ENCODE measurements around the gene RSRC1.

RSRC1 gene

DNA sequence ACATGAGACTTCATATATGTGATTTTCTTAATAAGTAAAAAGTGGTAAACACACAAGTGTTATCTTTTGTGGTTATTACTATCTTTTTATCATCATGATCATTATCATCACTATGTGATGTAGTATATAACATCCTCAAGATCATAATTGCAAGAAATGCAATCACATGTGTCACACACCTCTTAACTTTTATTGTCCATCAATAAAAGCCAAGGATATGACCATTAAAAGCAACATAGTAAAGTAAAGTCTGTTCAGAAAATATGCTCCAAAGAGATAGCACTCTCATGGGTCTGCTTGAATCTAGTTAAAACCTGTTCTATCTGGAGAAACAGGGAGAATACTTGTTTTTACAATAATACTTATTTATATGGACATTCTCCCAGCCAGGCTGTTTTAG is 308.1 kb downstream of the RSRC1 start:
- H3K36me3 Mint-ChIP-seq (ENCODE audit: low read depth) = peaks cover 3% of the 10 kb centered on the region
- no peak overlapping the region for H3K27ac Mint-ChIP-seq
- no peak for DNase-seq (ENCODE audit: low spot score)
- peaks cover 7% of the 10 kb centered on the region for H3K4me1 Mint-ChIP-seq (ENCODE audit: low read depth)
- H3K27me3 Mint-ChIP-seq (ENCODE audit: low read depth) = no peaks in the 10 kb centered on the region
- H3K4me3 Mint-ChIP-seq = no peak overlapping the region
- peaks cover 5% of the 10 kb centered on the region for H3K9me3 Mint-ChIP-seq

DNA sequence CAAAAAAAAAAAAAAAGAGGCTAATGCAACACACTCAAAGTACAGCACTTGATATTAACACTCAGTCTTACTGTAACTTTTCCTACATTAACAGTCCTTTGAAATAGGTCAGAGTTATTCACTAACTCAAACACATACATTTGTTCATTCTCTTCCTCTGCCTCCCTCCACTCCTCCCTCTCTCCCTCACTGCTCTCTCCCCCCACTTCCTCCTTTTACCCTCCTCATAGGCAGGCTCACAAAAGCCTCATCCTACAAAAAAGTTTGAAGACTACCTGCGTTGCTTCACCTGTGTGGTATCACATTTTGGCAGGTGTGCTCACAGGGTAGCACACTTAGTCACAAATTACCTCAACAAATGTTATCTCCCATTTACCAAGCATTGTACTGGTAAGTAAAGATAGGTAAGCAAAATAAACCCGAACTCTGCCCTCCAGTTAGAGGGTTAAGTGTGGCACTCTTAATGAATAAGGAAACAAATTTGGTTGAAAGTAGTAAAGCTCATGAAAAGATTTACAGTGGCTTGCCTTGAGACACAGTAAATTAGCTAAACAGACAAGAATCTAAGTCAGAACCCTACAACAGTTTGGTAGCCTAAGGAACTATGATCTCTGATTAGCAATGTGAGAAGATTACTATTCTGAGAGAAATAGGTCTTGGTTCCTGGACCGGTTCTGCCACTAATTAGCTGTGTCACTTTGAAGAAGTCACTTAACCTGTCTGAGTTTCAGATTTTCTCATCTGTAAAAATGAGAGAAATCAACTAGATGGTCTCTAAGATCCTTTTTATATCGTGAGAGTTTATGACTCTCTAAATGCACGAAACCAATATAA is 310.1 kb downstream of the RSRC1 start:
- Mint-ChIP-seq H3K4me1 (ENCODE audit: low read depth) (peaks cover 7% of the 10 kb centered on the region), H3K27me3 (ENCODE audit: low read depth) (no peaks in the 10 kb centered on the region), H3K9me3 (peaks cover 3% of the 10 kb centered on the region), H3K27ac (no peak overlapping the region), H3K36me3 (ENCODE audit: low read depth) (peaks cover 3% of the 10 kb centered on the region), H3K4me3 (no peak overlapping the region)
- DNase-seq (ENCODE audit: low spot score) = no peak

DNA sequence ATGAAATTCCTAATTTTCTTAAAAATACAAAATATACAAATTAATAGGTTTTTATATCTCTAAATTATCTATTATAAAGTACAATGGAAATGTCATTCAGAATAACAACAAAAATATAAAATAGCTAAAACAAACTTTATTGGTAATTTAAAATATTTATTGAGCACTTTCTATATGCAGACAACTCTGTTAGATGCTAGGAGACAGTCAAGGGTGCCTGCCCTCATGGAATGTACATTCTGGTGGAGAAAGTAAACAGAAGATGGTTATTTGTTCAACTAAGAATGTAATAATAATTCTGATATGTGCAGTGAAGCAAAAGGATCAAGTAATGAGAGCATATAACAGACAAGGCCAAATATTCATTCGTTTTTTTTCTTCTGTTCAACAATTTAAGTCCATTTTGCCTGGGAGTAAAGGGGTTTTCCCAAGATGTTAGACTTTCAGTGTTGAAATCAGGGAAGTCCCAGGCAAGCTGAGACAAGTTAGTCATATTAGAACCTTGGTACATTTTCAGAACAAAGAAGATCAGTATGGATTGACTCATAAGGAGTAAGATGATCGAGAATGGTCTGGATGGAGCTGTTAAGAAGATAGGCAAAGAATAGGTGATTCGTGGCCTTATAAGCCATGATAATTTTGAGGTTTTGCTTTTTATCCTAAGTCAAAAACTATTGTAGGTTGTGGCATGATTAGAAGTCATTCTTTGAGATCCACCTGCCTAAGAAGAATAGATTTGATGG is 310.9 kb downstream of the RSRC1 start:
- peaks cover 3% of the 10 kb centered on the region for H3K36me3 Mint-ChIP-seq (ENCODE audit: low read depth)
- H3K4me1 Mint-ChIP-seq (ENCODE audit: low read depth) = peaks cover 7% of the 10 kb centered on the region
- H3K27ac Mint-ChIP-seq = no peak overlapping the region
- DNase-seq (ENCODE audit: low spot score) = no peak
- H3K9me3 Mint-ChIP-seq = peaks cover 3% of the 10 kb centered on the region
- H3K4me3 Mint-ChIP-seq = no peak overlapping the region
- no peaks in the 10 kb centered on the region for H3K27me3 Mint-ChIP-seq (ENCODE audit: low read depth)

DNA sequence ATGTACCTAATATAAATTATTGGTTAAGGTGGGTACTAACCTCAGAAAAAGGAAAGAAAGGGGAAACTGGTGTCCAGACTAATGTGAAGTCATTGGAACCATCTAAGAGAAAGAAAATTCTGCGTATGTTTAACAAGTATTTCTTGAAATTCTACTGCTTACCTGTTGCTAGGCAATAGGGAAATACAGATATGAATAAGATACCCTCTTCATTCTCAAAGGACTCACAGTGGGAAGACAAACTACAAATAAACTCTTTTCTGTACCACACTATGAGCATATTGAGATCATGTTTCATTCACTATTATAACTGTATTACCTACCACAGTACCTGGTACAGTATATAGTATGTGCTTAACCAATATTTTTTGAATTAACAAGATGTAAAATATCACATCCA is 320.6 kb downstream of the RSRC1 start:
- Mint-ChIP-seq H3K4me3 (no peak overlapping the region), H3K4me1 (ENCODE audit: low read depth) (no peaks in the 10 kb centered on the region), H3K27me3 (ENCODE audit: low read depth) (no peaks in the 10 kb centered on the region), H3K9me3 (no peaks in the 10 kb centered on the region), H3K27ac (no peak overlapping the region), H3K36me3 (ENCODE audit: low read depth) (no peaks in the 10 kb centered on the region)
- DNase-seq (ENCODE audit: low spot score) = no peak

DNA sequence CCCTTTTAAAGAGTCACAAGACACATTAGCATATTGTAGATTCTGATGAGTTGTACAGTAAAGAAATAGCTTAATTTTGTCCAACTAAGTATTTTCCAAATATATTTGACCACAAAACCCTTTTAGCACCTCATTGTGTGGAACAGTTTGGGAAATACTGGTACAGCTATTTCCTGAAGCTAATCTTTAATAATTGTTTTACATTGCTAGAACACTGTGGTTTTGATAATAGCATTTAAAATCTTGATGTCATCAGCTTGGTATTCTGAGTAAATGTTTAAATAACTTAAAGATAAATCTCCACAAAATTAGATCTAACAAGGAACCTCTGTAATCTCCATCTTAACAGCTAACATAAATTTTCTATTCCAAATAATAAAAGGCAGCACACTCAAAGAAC is 321.1 kb downstream of the RSRC1 start:
- no peak overlapping the region for H3K4me3 Mint-ChIP-seq
- no peaks in the 10 kb centered on the region for H3K27me3 Mint-ChIP-seq (ENCODE audit: low read depth)
- H3K4me1 Mint-ChIP-seq (ENCODE audit: low read depth) = no peaks in the 10 kb centered on the region
- H3K27ac Mint-ChIP-seq = no peak overlapping the region
- no peak for DNase-seq (ENCODE audit: low spot score)
- H3K9me3 Mint-ChIP-seq = no peaks in the 10 kb centered on the region
- H3K36me3 Mint-ChIP-seq (ENCODE audit: low read depth) = no peaks in the 10 kb centered on the region

DNA sequence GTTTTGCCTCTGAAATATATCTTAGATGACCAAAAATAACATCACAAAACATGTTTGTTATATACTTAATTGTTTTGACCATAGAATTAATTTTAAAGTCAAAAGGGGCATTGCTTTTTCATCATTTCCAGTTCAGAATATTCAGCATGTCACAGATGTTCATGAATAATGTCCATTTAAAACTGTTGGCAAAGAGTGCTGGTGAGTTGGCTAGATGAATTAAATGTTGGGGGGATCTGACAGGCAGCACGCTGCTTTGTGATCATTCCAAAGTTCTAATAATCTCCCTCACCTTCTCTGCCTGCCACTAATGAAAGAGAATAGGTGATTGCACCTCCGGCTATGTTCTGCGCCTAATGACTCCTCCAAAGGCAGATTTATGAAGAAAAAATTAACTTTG is 321.9 kb downstream of the RSRC1 start:
- H3K36me3 Mint-ChIP-seq (ENCODE audit: low read depth) = no peaks in the 10 kb centered on the region
- H3K27me3 Mint-ChIP-seq (ENCODE audit: low read depth) = no peaks in the 10 kb centered on the region
- DNase-seq (ENCODE audit: low spot score) = no peak
- no peak overlapping the region for H3K4me3 Mint-ChIP-seq
- no peak overlapping the region for H3K27ac Mint-ChIP-seq
- no peaks in the 10 kb centered on the region for H3K9me3 Mint-ChIP-seq
- H3K4me1 Mint-ChIP-seq (ENCODE audit: low read depth) = no peaks in the 10 kb centered on the region

DNA sequence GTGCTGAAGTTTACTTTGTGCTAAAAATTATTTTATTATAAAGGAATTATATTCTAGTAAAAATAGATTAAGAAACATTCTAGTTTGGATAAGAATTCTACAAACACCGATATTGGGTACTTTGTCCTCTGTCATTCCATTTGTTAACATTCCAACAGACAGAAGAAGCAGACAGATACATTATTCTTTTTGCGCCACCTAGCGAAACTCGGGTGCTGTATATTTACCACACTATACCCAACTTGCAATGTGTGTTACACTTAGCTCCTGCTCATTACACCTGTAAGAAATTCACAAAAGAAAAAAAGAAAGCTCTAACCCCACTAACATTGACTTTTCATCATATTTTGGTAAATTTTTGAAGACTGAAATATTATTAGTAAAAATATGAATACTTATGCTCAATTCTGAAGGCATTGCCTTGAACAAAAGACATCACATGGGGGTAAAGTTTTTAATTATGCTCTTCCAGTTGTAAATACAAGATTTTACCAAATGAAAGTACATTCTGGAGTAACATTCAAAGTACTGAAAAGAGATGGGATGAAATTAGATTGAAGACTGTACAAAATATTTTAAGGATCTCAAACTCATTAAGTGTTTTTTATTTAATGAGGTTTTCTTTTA is 324.6 kb downstream of the RSRC1 start:
- H3K4me1 Mint-ChIP-seq (ENCODE audit: low read depth) = no peaks in the 10 kb centered on the region
- H3K4me3 Mint-ChIP-seq = no peak overlapping the region
- H3K27ac Mint-ChIP-seq = no peak overlapping the region
- H3K27me3 Mint-ChIP-seq (ENCODE audit: low read depth) = no peaks in the 10 kb centered on the region
- H3K9me3 Mint-ChIP-seq = no peaks in the 10 kb centered on the region
- peaks cover 2% of the 10 kb centered on the region for H3K36me3 Mint-ChIP-seq (ENCODE audit: low read depth)
- peak; percentile 24 for DNase-seq (ENCODE audit: low spot score)

DNA sequence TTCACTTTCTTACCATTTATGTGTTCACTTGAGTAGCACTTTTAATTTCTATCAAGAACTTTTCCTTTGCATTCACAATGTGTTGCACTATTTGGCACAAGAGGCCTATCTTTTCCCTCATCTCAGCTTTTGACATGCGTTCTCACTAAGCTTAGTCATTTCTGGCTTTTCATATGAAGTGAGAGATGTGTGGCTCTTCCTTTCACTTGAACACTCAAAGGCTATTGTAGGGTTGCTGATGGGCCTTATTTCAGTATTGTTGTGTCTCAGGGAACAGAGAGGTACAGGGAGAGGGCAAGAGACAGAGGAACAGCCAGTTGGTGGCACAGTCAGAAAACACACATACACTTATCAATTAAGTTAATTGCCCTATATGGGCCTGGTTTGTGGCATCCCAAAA is 333.7 kb downstream of the RSRC1 start:
- Mint-ChIP-seq H3K4me3 (peak overlapping the region; percentile 1), H3K4me1 (ENCODE audit: low read depth) (peaks cover 18% of the 10 kb centered on the region), H3K36me3 (ENCODE audit: low read depth) (peaks cover 4% of the 10 kb centered on the region), H3K27me3 (ENCODE audit: low read depth) (no peaks in the 10 kb centered on the region), H3K27ac (peak overlapping the region; percentile 3), H3K9me3 (no peaks in the 10 kb centered on the region)
- peak; percentile 50 for DNase-seq (ENCODE audit: low spot score)

DNA sequence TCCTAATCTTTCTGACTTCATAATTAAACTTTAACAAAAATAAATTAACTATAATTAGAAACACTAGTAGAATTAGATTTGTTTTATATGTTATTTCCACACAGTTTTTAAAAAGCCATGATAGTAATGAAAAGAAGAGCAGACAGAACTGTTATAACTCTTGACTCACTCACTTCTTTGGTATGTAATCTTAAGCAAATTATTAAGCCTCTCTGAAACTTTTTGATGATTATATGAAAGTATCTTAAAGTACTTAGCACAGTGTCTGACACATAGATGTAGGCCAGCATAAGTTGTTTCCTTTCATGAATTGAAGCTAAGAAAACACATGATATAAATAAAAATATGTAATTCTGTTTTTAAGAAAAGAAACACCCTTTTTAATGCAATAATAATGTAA is 337.5 kb downstream of the RSRC1 start:
- no peak for DNase-seq (ENCODE audit: low spot score)
- H3K36me3 Mint-ChIP-seq (ENCODE audit: low read depth) = peaks cover 6% of the 10 kb centered on the region
- H3K4me1 Mint-ChIP-seq (ENCODE audit: low read depth) = peaks cover 25% of the 10 kb centered on the region
- no peak overlapping the region for H3K27ac Mint-ChIP-seq
- no peak overlapping the region for H3K4me3 Mint-ChIP-seq
- no peaks in the 10 kb centered on the region for H3K9me3 Mint-ChIP-seq
- H3K27me3 Mint-ChIP-seq (ENCODE audit: low read depth) = no peaks in the 10 kb centered on the region

DNA sequence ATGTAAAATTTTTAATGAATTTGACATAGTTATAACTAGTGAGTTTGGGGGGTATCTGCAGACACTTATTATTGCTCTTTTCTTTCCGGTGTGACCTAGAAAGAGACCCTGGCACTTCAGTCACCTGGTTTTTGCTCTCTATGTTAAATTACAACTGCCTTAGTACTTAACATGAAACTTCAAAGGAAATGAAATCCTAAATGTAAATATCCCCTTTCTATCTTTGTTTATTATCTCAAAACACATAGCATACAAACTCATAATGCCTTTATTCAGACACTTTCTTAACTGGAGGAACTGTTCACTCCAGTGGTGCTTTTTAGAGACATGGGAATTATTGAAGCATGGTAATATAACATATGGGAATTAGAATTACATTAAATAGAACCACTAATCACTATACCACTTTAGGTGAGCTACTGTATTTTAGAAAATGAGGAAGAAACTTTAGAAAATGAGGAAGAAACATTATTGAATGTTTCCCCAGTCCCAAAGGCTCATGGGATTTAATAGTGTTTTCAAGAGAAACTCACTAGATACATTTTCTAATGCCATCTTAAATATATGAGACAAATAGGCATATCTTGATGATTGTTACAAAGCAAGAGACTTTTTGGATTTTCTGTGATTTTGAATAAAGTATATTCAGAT is 341.6 kb downstream of the RSRC1 start:
- DNase-seq (ENCODE audit: low spot score) = no peak
- Mint-ChIP-seq H3K36me3 (ENCODE audit: low read depth) (peaks cover 4% of the 10 kb centered on the region), H3K27ac (no peak overlapping the region), H3K9me3 (no peaks in the 10 kb centered on the region), H3K4me3 (no peak overlapping the region), H3K27me3 (ENCODE audit: low read depth) (no peaks in the 10 kb centered on the region), H3K4me1 (ENCODE audit: low read depth) (peaks cover 22% of the 10 kb centered on the region)

DNA sequence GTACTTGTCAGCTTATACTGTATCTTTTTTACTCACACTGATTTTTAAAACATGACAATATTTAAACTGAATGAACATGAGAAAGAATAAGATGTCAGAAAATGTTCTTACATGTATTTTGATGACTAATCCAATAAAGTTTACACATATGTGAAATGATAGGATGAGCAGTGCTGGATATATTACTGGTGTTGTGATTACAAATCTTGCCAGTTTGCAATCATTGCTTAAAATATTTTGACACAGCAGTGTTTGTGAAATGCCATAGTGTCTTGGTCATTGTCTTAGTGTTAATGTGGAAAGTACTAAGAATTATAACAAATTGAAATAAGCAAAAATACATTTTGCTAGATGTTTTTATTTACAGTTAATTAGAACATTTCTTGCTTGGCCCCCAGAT is 342.4 kb downstream of the RSRC1 start:
- H3K27ac Mint-ChIP-seq = no peak overlapping the region
- peaks cover 4% of the 10 kb centered on the region for H3K36me3 Mint-ChIP-seq (ENCODE audit: low read depth)
- no peaks in the 10 kb centered on the region for H3K27me3 Mint-ChIP-seq (ENCODE audit: low read depth)
- no peak overlapping the region for H3K4me3 Mint-ChIP-seq
- no peak for DNase-seq (ENCODE audit: low spot score)
- no peaks in the 10 kb centered on the region for H3K9me3 Mint-ChIP-seq
- peaks cover 22% of the 10 kb centered on the region for H3K4me1 Mint-ChIP-seq (ENCODE audit: low read depth)

DNA sequence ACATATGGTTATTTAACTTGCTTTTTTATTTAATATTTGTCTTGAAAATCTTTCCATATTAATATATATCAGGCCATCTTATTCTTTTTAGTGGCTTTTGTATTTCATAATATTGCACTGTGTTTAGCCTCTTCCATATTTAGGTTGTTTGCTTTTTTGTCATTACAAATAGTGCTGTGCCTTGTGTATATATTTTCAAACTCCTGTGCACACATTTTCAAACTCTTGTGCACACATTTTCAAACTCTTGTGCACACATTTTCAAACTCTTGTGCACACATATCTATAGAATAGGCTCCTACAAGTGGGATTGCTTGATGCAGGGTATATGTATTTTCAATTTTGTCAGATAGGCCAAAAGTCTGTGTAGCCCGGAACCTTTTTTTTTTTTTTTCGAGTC is 343.1 kb downstream of the RSRC1 start:
- no peak overlapping the region for H3K27ac Mint-ChIP-seq
- no peak overlapping the region for H3K4me3 Mint-ChIP-seq
- H3K27me3 Mint-ChIP-seq (ENCODE audit: low read depth) = no peaks in the 10 kb centered on the region
- H3K9me3 Mint-ChIP-seq = no peaks in the 10 kb centered on the region
- peaks cover 4% of the 10 kb centered on the region for H3K36me3 Mint-ChIP-seq (ENCODE audit: low read depth)
- peaks cover 22% of the 10 kb centered on the region for H3K4me1 Mint-ChIP-seq (ENCODE audit: low read depth)
- no peak for DNase-seq (ENCODE audit: low spot score)

DNA sequence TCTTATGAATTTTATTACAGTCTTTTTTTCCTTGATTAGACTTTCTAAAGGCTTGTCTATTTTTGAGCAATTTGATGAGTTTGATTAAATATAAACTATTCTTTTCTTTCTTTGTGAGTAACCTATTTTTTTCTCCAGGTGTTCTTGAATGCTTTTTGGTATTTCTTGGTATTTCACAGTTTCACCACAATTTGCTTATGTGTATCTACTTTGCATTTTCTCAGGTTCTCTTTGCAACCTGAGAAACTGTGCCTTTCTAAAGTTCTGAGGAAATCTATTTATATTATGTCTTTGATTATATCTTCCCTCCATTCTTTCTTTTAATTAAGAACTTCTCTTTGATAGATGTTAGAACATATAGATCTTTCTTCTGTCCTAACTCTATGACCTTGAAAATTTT is 344.0 kb downstream of the RSRC1 start:
- Mint-ChIP-seq H3K9me3 (no peaks in the 10 kb centered on the region), H3K4me3 (no peak overlapping the region), H3K36me3 (ENCODE audit: low read depth) (peaks cover 4% of the 10 kb centered on the region), H3K27ac (no peak overlapping the region), H3K4me1 (ENCODE audit: low read depth) (peaks cover 22% of the 10 kb centered on the region), H3K27me3 (ENCODE audit: low read depth) (no peaks in the 10 kb centered on the region)
- DNase-seq (ENCODE audit: low spot score) = no peak

DNA sequence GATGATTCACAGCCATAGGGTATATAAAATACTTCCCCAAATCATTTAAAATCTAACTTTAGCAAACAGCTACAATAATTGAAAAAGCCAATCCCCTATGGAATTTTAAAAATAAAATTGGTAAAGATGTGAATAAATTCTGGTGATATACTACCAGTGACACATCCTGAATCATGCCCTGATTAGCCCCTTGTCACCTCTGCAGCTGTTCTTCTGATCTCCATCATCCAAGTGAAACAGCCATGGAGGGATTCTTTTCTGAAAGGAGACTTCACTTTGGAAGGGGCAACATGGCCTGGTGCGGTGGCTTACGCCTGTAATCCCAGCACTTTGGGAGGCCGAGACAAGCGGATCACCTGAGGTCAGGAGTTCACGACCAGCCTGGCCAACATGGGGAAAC is 345.5 kb downstream of the RSRC1 start:
- H3K27me3 Mint-ChIP-seq (ENCODE audit: low read depth) = no peaks in the 10 kb centered on the region
- DNase-seq (ENCODE audit: low spot score) = no peak
- no peaks in the 10 kb centered on the region for H3K9me3 Mint-ChIP-seq
- no peak overlapping the region for H3K4me3 Mint-ChIP-seq
- H3K36me3 Mint-ChIP-seq (ENCODE audit: low read depth) = peaks cover 4% of the 10 kb centered on the region
- H3K27ac Mint-ChIP-seq = no peak overlapping the region
- H3K4me1 Mint-ChIP-seq (ENCODE audit: low read depth) = peaks cover 21% of the 10 kb centered on the region
